GM23338 (cell line): ENCODE measurements around the gene FN3KRP. TPM values are rescaled to one million over a fixed set of nuclear protein-coding genes. Genes with fewer than 3 reads are reported as not detected.

ENCODE experiments used
- ATAC-seq: fragments of 200-7000 bp; cut with Tn5 transposase; 3 replicates; pipeline ENCODE4 v1.9.1; 2020
- DNase-seq: peaks from one replicate; pipeline ENCODE4 v3.0.0-alpha.2; 2015; ENCODE audit warnings: low spot score
- H2AFZ ChIP-seq: fragments of 200-600 bp; sonication (generic); 2 replicates; pipeline ENCODE4 v1.8.0; 2016; ENCODE audit warnings: antibody characterized with exemption, mild to moderate bottlenecking, moderate library complexity
- H3F3A ChIP-seq: fragments of 200-600 bp; sonication (generic); replicated peaks from 2 replicates; pipeline ENCODE4 v1.8.0; 2017; ENCODE audit warnings: antibody characterized with exemption, mixed run types, low read depth
- H3K27ac ChIP-seq: fragments of 200-600 bp; sonication (generic); 2 replicates; pipeline ENCODE4 v1.6.1; 2016; ENCODE audit warnings: low read depth
- H3K27me3 ChIP-seq: fragments of 200-600 bp; sonication (generic); 2 replicates; pipeline ENCODE4 v1.8.0; 2016; ENCODE audit warnings: mild to moderate bottlenecking, mixed run types, moderate library complexity; ENCODE audit not compliant: insufficient read depth
- H3K36me3 ChIP-seq: fragments of 200-600 bp; sonication (generic); 2 replicates; pipeline ENCODE4 v1.8.0; 2016; ENCODE audit warnings: mild to moderate bottlenecking; ENCODE audit not compliant: insufficient read depth
- H3K4me1 ChIP-seq: fragments of 200-600 bp; sonication (generic); 2 replicates; pipeline ENCODE4 v1.8.0; 2016; ENCODE audit warnings: mild to moderate bottlenecking, moderate library complexity; ENCODE audit not compliant: insufficient read depth
- H3K4me2 ChIP-seq: fragments of 200-600 bp; sonication (generic); 2 replicates; pipeline ENCODE4 v1.7.1; 2017; ENCODE audit warnings: mixed run types
- H3K4me3 ChIP-seq: fragments of 200-600 bp; sonication (generic); 2 replicates; pipeline ENCODE4 v1.6.1; 2016; ENCODE audit warnings: mixed run types
- H3K79me2 ChIP-seq: fragments of 200-600 bp; sonication (generic); replicated peaks from 2 replicates; pipeline ENCODE4 v1.8.0; 2017; ENCODE audit warnings: mild to moderate bottlenecking; ENCODE audit not compliant: insufficient read depth
- H3K9me2 ChIP-seq: fragments of 200-600 bp; sonication (generic); 2 replicates; pipeline ENCODE4 v1.8.0; 2017; ENCODE audit not compliant: insufficient read depth
- H4K20me1 ChIP-seq: fragments of 200-600 bp; sonication (generic); replicated peaks from 2 replicates; pipeline ENCODE4 v1.8.0; 2017; ENCODE audit warnings: mild to moderate bottlenecking; ENCODE audit not compliant: insufficient read depth
- H3K27ac Mint-ChIP-seq: 2 replicates; pipeline ENCODE4 v1.8.0; 2020; ENCODE audit warnings: inconsistent platforms, mild to moderate bottlenecking, moderate library complexity, mixed read lengths
- H3K27me3 Mint-ChIP-seq: 3 replicates; pipeline ENCODE4 v1.8.0; 2022; ENCODE audit warnings: low read depth, mild to moderate bottlenecking, moderate library complexity, mixed read lengths, inconsistent platforms; ENCODE audit not compliant: insufficient read depth, poor library complexity
- H3K36me3 Mint-ChIP-seq: 3 replicates; pipeline ENCODE4 v1.8.0; 2021; ENCODE audit warnings: low read depth, mild to moderate bottlenecking, inconsistent platforms, moderate library complexity, mixed read lengths
- H3K4me1 Mint-ChIP-seq: 3 replicates; pipeline ENCODE4 v1.8.0; 2020; ENCODE audit warnings: mild to moderate bottlenecking, inconsistent platforms, mixed read lengths
- H3K4me3 Mint-ChIP-seq: 3 replicates; pipeline ENCODE4 v1.8.0; 2021; ENCODE audit warnings: moderate library complexity, mild to moderate bottlenecking, inconsistent platforms, mixed read lengths
- H3K9me3 Mint-ChIP-seq: 3 replicates; pipeline ENCODE4 v1.8.0; 2020; ENCODE audit warnings: moderate library complexity, mild to moderate bottlenecking, inconsistent platforms, mixed read lengths
- CTCF ChIP-seq, 2 experiments: fragments of 200-600 bp in 1 of 2; sonication (generic) in 1 of 2; conservative IDR thresholded peaks; 2 replicates each; pipeline versions ENCODE4 v1.5.1 to v1.6.1; 2016 to 2017; ENCODE audit warnings: antibody characterized with exemption in 2 of 2, low read depth in 2 of 2, mild to moderate bottlenecking in 2 of 2, moderate library complexity in 1 of 2
- polyA plus RNA-seq: library from polyadenylated mRNA; unstranded; fragments of >200 nt; fragmentation: Nextera tagmentation; extraction: Ambion mirVana; gene quantifications from 2 replicates; pipeline ENCODE4 v1.2.1, GENCODE V29; 2016
- total RNA-seq: library from RNA; depleted of rRNA; stranded (reverse); fragments of >200 nt; shearing (Covaris generic); gene quantifications from 2 replicates; pipeline ENCODE4 v1.2.3, GENCODE V29; 2014
- TF ChIP-seq, protein P1 (sequence below): fragments of 250-450 bp; sonication (Bioruptor Pico); IDR thresholded peaks from 2 replicates; pipeline ENCODE4 v1.5.0; 2020; ENCODE audit warnings: mild to moderate bottlenecking, moderate library complexity

Gene FN3KRP
- total and polyA plus RNA-seq, 2 experiments from 2014 or later = 15.9 to 16.7 TPM

DNA sequence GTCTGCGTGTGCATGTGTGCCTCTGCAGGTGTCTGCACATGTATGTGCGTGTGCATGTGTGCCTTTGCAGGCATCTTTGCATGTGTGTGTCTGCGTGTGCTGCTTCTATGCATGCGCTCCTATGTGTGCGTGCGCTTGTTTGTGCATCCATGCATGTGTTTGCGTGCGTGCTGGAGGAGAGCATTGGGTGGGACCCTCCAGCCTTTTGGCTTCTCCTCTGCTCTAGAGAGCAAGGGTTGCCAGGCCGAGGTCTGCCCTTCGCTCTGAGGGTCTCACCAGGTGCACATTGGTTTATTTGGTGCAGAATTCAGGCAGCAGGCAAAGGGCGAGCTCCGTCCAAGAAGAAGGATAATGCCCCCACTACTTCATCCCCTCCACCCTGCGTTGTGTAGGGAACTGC, 17.0 kb upstream of the FN3KRP start:
- H3K27me3 ChIP-seq = peaks cover 35% of the 10 kb centered on the region
- no peak for ATAC-seq

More for the DNA sequence above, 17.0 kb upstream of the FN3KRP start:
- Histone ChIP-seq H3K4me1 (no peaks in the 10 kb centered on the region), H3K27ac (no peak overlapping the region), H3K4me3 (peak overlapping the region; percentile 63; the same call in 1 of the 2 replicates), H3F3A (0 out of 2 replicates have a peak, but pooled peaks cover 6% of the 10 kb centered on the region), H3K79me2 (no peaks in the 10 kb centered on the region), H2AFZ (no peak overlapping the region), H4K20me1 (no peaks in the 10 kb centered on the region), H3K4me2 (peak overlapping the region; percentile 75; the same call in 1 of the 2 replicates), H3K9me2 (no peaks in the 10 kb centered on the region), H3K36me3 (no peaks in the 10 kb centered on the region)
- no peaks in the 10 kb centered on the region; the same call in 2 of the 3 replicates for H3K9me3 Mint-ChIP-seq
- DNase-seq = no peak
- H3K4me1 Mint-ChIP-seq = no peaks in the 10 kb centered on the region
- H3K4me3 Mint-ChIP-seq = peak overlapping the region; percentile 86
- TF ChIP-seq, protein P1, sequence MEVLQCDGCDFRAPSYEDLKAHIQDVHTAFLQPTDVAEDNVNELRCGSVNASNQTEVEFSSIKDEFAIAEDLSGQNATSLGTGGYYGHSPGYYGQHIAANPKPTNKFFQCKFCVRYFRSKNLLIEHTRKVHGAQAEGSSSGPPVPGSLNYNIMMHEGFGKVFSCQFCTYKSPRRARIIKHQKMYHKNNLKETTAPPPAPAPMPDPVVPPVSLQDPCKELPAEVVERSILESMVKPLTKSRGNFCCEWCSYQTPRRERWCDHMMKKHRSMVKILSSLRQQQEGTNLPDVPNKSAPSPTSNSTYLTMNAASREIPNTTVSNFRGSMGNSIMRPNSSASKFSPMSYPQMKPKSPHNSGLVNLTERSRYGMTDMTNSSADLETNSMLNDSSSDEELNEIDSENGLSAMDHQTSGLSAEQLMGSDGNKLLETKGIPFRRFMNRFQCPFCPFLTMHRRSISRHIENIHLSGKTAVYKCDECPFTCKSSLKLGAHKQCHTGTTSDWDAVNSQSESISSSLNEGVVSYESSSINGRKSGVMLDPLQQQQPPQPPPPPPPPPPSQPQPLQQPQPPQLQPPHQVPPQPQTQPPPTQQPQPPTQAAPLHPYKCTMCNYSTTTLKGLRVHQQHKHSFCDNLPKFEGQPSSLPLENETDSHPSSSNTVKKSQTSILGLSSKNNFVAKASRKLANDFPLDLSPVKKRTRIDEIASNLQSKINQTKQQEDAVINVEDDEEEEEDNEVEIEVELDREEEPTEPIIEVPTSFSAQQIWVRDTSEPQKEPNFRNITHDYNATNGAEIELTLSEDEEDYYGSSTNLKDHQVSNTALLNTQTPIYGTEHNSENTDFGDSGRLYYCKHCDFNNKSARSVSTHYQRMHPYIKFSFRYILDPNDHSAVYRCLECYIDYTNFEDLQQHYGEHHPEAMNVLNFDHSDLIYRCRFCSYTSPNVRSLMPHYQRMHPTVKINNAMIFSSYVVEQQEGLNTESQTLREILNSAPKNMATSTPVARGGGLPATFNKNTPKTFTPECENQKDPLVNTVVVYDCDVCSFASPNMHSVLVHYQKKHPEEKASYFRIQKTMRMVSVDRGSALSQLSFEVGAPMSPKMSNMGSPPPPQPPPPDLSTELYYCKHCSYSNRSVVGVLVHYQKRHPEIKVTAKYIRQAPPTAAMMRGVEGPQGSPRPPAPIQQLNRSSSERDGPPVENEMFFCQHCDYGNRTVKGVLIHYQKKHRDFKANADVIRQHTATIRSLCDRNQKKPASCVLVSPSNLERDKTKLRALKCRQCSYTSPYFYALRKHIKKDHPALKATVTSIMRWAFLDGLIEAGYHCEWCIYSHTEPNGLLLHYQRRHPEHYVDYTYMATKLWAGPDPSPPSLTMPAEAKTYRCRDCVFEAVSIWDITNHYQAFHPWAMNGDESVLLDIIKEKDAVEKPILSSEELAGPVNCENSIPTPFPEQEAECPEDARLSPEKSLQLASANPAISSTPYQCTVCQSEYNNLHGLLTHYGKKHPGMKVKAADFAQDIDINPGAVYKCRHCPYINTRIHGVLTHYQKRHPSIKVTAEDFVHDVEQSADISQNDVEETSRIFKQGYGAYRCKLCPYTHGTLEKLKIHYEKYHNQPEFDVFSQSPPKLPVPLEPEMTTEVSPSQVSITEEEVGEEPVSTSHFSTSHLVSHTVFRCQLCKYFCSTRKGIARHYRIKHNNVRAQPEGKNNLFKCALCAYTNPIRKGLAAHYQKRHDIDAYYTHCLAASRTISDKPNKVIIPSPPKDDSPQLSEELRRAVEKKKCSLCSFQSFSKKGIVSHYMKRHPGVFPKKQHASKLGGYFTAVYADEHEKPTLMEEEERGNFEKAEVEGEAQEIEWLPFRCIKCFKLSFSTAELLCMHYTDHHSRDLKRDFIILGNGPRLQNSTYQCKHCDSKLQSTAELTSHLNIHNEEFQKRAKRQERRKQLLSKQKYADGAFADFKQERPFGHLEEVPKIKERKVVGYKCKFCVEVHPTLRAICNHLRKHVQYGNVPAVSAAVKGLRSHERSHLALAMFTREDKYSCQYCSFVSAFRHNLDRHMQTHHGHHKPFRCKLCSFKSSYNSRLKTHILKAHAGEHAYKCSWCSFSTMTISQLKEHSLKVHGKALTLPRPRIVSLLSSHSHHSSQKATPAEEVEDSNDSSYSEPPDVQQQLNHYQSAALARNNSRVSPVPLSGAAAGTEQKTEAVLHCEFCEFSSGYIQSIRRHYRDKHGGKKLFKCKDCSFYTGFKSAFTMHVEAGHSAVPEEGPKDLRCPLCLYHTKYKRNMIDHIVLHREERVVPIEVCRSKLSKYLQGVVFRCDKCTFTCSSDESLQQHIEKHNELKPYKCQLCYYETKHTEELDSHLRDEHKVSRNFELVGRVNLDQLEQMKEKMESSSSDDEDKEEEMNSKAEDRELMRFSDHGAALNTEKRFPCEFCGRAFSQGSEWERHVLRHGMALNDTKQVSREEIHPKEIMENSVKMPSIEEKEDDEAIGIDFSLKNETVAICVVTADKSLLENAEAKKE (CRISPR knock-in tag) = no peak
- TF ChIP-seq CTCF (conservative IDR thresholded peaks at IDR 0.05; ENCODE audit: low read depth in 2 of 2) = no peak
- no peaks in the 10 kb centered on the region; the same call in 2 of the 3 replicates for H3K36me3 Mint-ChIP-seq
- no peak overlapping the region for H3K27ac Mint-ChIP-seq
- H3K27me3 Mint-ChIP-seq = peaks cover 27% of the 10 kb centered on the region
